ENCODE data around the gene TOGARAM2. TPM values are rescaled to one million over a fixed set of nuclear protein-coding genes. Genes with fewer than 3 reads are reported as not detected.

TOGARAM2 gene
- total RNA-seq, 2 experiments from 2014 or later: 0.03 TPM; not detected in 1

GRCh38 chr2:29075894-29076705 lies 95.0 kb downstream of the TOGARAM2 start:
- Histone ChIP-seq H3K9me2 (ENCODE audit: insufficient read depth, low read length) (no peaks in the 10 kb centered on the region), H2AFZ (ENCODE audit: low read length) (no peak overlapping the region), H3K36me3 (ENCODE audit: insufficient read depth, low read length) (no peaks in the 10 kb centered on the region), H4K20me1 (ENCODE audit: insufficient read depth, low read length) (no peaks in the 10 kb centered on the region), H3K9me3 (ENCODE audit: low read length) (no peaks in the 10 kb centered on the region), H3K79me2 (ENCODE audit: insufficient read depth, low read depth, low read length) (no peaks in the 10 kb centered on the region), H3K4me3 (ENCODE audit: low read depth, low read length, poor library complexity, severe bottlenecking) (no peak overlapping the region), H3K27ac (ENCODE audit: low read depth, low read length, poor library complexity, severe bottlenecking) (no peak overlapping the region), H3K4me2 (ENCODE audit: low read length) (no peak overlapping the region), H3K4me1 (ENCODE audit: insufficient read depth, low read length, poor library complexity, severe bottlenecking) (no peaks in the 10 kb centered on the region)
- ChIA-PET POLR2A (interaction anchor here (0.6 to 0.9 kb wide), 3 partner anchors 12 to 58 kb away, joined by 3 to 4 read pairs (median 3); no protein-coding TSS in a partner anchor), CTCF (ENCODE audit: unreplicated experiment) (no interaction called here)
- TF ChIP-seq CTCF (conservative IDR thresholded peaks at IDR 0.05; ENCODE audit: low read length) (no peak), EZH2phosphoT487 (IDR thresholded peaks at IDR 0.05; ENCODE audit: borderline replicate concordance, low read depth, low read length) (no peak)
- no TSS peak for BruUV-seq (replicated peaks)
- no peak for DNase-seq (ENCODE audit: low spot score)
- intact Hi-C loops (cut with micrococcal nuclease; ENCODE audit: unreplicated experiment): no loop called here

GRCh38 chr2:29079887-29080286 lies 98.8 kb downstream of the TOGARAM2 start:
- Histone ChIP-seq H3K4me3 (ENCODE audit: low read depth, low read length, poor library complexity, severe bottlenecking) (no peak overlapping the region), H2AFZ (ENCODE audit: low read length) (no peak overlapping the region), H3K79me2 (ENCODE audit: insufficient read depth, low read depth, low read length) (no peaks in the 10 kb centered on the region), H3K4me2 (ENCODE audit: low read length) (no peak overlapping the region), H3K4me1 (ENCODE audit: insufficient read depth, low read length, poor library complexity, severe bottlenecking) (no peaks in the 10 kb centered on the region), H3K9me3 (ENCODE audit: low read length) (no peaks in the 10 kb centered on the region), H3K36me3 (ENCODE audit: insufficient read depth, low read length) (no peaks in the 10 kb centered on the region), H3K27ac (ENCODE audit: low read depth, low read length, poor library complexity, severe bottlenecking) (no peak overlapping the region), H3K9me2 (ENCODE audit: insufficient read depth, low read length) (no peaks in the 10 kb centered on the region), H4K20me1 (ENCODE audit: insufficient read depth, low read length) (no peaks in the 10 kb centered on the region)
- TF ChIP-seq EZH2phosphoT487 (IDR thresholded peaks at IDR 0.05; ENCODE audit: borderline replicate concordance, low read depth, low read length): no peak
- no TSS peak for BruUV-seq (replicated peaks)
- POLR2A ChIA-PET: no interaction called here
- no peak for DNase-seq (ENCODE audit: low spot score)
- CTCF ChIA-PET (ENCODE audit: unreplicated experiment): no interaction called here
- intact Hi-C loops (cut with micrococcal nuclease; ENCODE audit: unreplicated experiment): no loop called here

- no peak overlapping the region for H3K4me3 ChIP-seq (ENCODE audit: low read depth, low read length, poor library complexity, severe bottlenecking)
- no peaks in the 10 kb centered on the region for H4K20me1 ChIP-seq (ENCODE audit: insufficient read depth, low read length)
- POLR2A ChIA-PET: interaction anchor here (0.6 kb wide), 1 partner anchor 15 kb away, joined by 3 read pairs; no protein-coding TSS in a partner anchor
- H3K36me3 ChIP-seq (ENCODE audit: insufficient read depth, low read length): no peaks in the 10 kb centered on the region
- no peaks in the 10 kb centered on the region for H3K9me3 ChIP-seq (ENCODE audit: low read length)
- H3K27ac ChIP-seq (ENCODE audit: low read depth, low read length, poor library complexity, severe bottlenecking): no peak overlapping the region
- H3K4me2 ChIP-seq (ENCODE audit: low read length): no peak overlapping the region
- no peak overlapping the region for H2AFZ ChIP-seq (ENCODE audit: low read length)
- CTCF ChIA-PET (ENCODE audit: unreplicated experiment): no interaction called here
- no peaks in the 10 kb centered on the region for H3K79me2 ChIP-seq (ENCODE audit: insufficient read depth, low read depth, low read length)
- BruUV-seq (replicated peaks): no TSS peak
- no peaks in the 10 kb centered on the region for H3K4me1 ChIP-seq (ENCODE audit: insufficient read depth, low read length, poor library complexity, severe bottlenecking)
- intact Hi-C loops (cut with micrococcal nuclease; ENCODE audit: unreplicated experiment): no loop called here
- TF ChIP-seq EZH2phosphoT487 (IDR thresholded peaks at IDR 0.05; ENCODE audit: borderline replicate concordance, low read depth, low read length) (no peak), CTCF (conservative IDR thresholded peaks at IDR 0.05; ENCODE audit: low read length) (no peak)
- no peaks in the 10 kb centered on the region for H3K9me2 ChIP-seq (ENCODE audit: insufficient read depth, low read length)
- DNase-seq (ENCODE audit: low spot score): no peak
Measured at GRCh38 chr2:29080886-29081743, 100.0 kb downstream of the TOGARAM2 start.

All from OCI-LY7 (cell line).